ENCODE measurements around the gene FAM240A.

FAM240A gene

GRCh38 chr3:46639221-46639620 lies 26.9 kb downstream of the FAM240A start:
- no peak for TF ChIP-seq REST (IDR thresholded peaks at IDR 0.05; ENCODE audit: insufficient read depth in 1 of 2, low read depth in 2 of 2, low read length in 2 of 2)

- TF ChIP-seq SIN3A (IDR thresholded peaks at IDR 0.05; ENCODE audit: borderline replicate concordance, insufficient read depth, low read length) = no peak
- TF ChIP-seq REST (IDR thresholded peaks at IDR 0.05; ENCODE audit: insufficient read depth in 1 of 2, low read depth in 2 of 2, low read length in 2 of 2) = no peak
- no peak for TF ChIP-seq TAF1 (IDR thresholded peaks at IDR 0.05; ENCODE audit: borderline replicate concordance, insufficient read depth, low read length)
- no peak for TF ChIP-seq FOXP2 (optimal IDR thresholded peaks at IDR 0.05; ENCODE audit: borderline replicate concordance, extremely low read depth, extremely low read length, insufficient read depth)
- TF ChIP-seq POLR2AphosphoS5 (IDR thresholded peaks at IDR 0.05; ENCODE audit: low read depth, low read length) = no peak
These were observed 28.6 kb downstream of the FAM240A start for GRCh38 chr3:46640927-46641326.

GRCh38 chr3:46642971-46643370 lies 30.6 kb downstream of the FAM240A start:
- no peak for TF ChIP-seq SIN3A (IDR thresholded peaks at IDR 0.05; ENCODE audit: borderline replicate concordance, insufficient read depth, low read length)
- no peak for TF ChIP-seq REST (IDR thresholded peaks at IDR 0.05; ENCODE audit: insufficient read depth in 1 of 2, low read depth in 2 of 2, low read length in 2 of 2)
- no peak for TF ChIP-seq FOXP2 (optimal IDR thresholded peaks at IDR 0.05; ENCODE audit: borderline replicate concordance, extremely low read depth, extremely low read length, insufficient read depth)
- no peak for TF ChIP-seq POLR2AphosphoS5 (IDR thresholded peaks at IDR 0.05; ENCODE audit: low read depth, low read length)
- no peak for TF ChIP-seq TAF1 (IDR thresholded peaks at IDR 0.05; ENCODE audit: borderline replicate concordance, insufficient read depth, low read length)

GRCh38 chr3:46643701-46644100 lies 31.4 kb downstream of the FAM240A start:
- TF ChIP-seq TAF1 (IDR thresholded peaks at IDR 0.05; ENCODE audit: borderline replicate concordance, insufficient read depth, low read length) (no peak), REST (IDR thresholded peaks at IDR 0.05; ENCODE audit: insufficient read depth in 1 of 2, low read depth in 2 of 2, low read length in 2 of 2) (no peak), SIN3A (IDR thresholded peaks at IDR 0.05; ENCODE audit: borderline replicate concordance, insufficient read depth, low read length) (no peak), POLR2AphosphoS5 (IDR thresholded peaks at IDR 0.05; ENCODE audit: low read depth, low read length) (no peak), FOXP2 (optimal IDR thresholded peaks at IDR 0.05; ENCODE audit: borderline replicate concordance, extremely low read depth, extremely low read length, insufficient read depth) (no peak)

GRCh38 chr3:46646700-46647099 lies 34.4 kb downstream of the FAM240A start:
- no peak for TF ChIP-seq SIN3A (IDR thresholded peaks at IDR 0.05; ENCODE audit: borderline replicate concordance, insufficient read depth, low read length)
- no peak for TF ChIP-seq POLR2AphosphoS5 (IDR thresholded peaks at IDR 0.05; ENCODE audit: low read depth, low read length)
- TF ChIP-seq FOXP2 (optimal IDR thresholded peaks at IDR 0.05; ENCODE audit: borderline replicate concordance, extremely low read depth, extremely low read length, insufficient read depth) = no peak
- TF ChIP-seq REST (IDR thresholded peaks at IDR 0.05; ENCODE audit: insufficient read depth in 1 of 2, low read depth in 2 of 2, low read length in 2 of 2) = no peak
- no peak for TF ChIP-seq TAF1 (IDR thresholded peaks at IDR 0.05; ENCODE audit: borderline replicate concordance, insufficient read depth, low read length)
